Head of caudate nucleus (tissue), 42 donors: ENCODE results near the gene KIAA1549.
"Not testable (repeated sequence)": the region's sequence is repeated elsewhere in the genome, so short reads cannot be mapped to it uniquely, and the experiment has no call there.

Experiments
- DNase-seq, 42 donors: peaks; one replicate each; pipeline versions ENCODE4 v3.0.0 to v3.0.0-alpha.2; 2020 to 2021; ENCODE audit warnings: mixed read lengths in 7 of 42
- intact Hi-C: fragments of 100-400 bp; cut with DNase I; formaldehyde crosslinking; loops from one replicate; pipeline ENCODE4 v1.15.0; 2022

The KIAA1549 gene

DNA sequence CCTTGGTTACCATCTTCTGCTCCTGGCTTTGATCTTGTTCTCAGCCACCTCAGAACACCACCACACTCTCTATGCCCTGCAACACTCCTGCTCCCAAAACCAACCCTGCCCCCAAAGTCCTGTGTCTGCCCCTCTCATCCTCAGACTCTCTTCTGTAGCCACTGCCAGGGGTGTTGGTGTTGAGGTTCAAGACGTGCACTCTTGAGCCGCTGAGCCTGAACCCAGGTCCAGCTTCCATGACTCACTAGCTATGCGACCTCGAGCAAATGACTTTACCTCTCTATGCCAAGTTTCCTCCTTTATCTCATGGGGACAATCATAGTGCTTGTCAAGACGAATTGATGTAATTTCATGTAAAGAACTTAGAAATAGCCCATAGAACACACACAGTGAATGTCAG lies 182.4 kb downstream of the KIAA1549 start:
- intact Hi-C loops: no loop called here
- no peak for DNase-seq

DNA sequence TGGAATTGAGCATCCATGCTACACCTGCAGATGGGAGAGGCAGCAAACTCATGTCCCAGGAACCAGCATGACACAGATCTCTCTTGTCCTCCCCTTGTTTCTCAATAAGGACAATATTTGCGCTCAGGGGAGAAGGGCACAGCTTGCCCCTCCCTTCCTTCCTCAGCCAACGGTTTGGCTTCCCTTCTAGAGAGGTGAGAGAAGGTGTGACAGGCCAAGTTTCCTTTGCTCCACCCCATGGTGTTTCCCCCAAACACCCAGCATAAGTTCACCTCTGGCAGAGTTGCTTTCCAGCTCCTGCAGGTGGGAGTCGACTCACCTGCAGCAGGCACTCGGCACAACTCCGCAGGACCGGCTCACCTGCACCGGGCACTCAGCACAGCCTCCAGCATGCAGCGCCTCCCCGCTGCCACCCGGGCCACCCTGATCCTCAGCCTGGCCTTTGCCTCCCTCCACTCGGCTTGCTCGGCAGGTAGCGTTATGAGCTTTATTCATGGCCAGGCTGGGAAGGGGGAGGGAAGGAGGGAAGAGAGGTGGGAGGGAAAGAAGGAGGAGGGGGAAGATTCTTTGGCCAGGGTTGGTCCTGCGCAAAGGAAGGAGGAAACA lies 183.4 kb downstream of the KIAA1549 start, which contains the start of the genes ATP6V0A4 and TMEM213:
TSS of gene ATP6V0A4 (minus strand) at position 482 of the 606 bp plus-strand sequence. CDS start 26,949 bp downstream, outside the sequence.
TSS of gene TMEM213 (plus strand) at position 280 of the 606 bp plus-strand sequence. CDS start at position 391, 111 bp downstream.
- no peak for DNase-seq
- intact Hi-C loops: no loop called here

DNA sequence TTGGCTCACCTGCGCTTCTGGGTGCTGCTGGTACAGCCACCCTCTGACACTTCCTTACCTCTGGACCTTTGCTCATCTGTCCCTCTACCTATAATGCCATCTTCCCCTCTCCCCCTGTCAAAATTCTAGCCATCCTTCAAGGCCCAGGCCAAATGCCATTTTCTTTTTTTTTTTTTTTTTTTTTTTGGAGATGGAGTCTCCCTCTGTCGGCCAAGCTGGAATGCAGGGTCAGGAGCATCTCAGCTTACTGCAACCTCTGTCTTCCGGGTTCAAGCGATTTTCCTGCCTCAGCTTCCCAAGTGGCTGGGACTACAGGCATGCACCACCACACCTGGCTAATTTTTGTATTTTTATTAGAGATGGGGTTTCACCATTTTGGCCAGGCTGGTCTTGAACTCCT lies 184.1 kb downstream of the KIAA1549 start:
- intact Hi-C loops, DNase-seq: not testable (repeated sequence)

DNA sequence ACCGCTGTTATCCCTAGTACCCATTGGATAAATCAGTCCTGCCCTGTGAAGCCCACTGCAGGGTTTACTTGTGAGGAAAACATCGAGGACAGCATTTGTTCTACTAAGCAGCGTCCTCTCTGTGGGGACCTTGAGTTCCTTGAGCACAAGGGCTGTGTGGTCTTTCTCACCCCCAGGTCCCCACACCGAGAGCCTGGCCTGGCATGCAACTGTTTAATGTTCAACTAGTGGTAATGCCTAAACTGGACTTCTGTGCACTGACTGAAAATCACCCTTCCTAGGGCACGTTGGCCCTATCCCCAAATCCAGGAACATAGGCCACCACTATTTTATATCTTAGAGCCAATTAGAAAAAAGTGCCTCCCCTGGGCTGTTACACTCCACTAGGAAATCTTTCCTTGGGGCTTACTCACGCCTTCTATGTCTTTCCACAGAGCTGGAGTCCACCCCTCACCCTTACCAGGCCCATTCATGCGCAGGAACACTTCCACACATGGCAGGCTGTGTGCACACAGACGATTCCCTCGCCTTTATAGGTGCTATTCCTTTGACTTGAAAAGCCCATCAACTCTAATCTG lies 185.1 kb downstream of the KIAA1549 start:
- DNase-seq: no peak

DNA sequence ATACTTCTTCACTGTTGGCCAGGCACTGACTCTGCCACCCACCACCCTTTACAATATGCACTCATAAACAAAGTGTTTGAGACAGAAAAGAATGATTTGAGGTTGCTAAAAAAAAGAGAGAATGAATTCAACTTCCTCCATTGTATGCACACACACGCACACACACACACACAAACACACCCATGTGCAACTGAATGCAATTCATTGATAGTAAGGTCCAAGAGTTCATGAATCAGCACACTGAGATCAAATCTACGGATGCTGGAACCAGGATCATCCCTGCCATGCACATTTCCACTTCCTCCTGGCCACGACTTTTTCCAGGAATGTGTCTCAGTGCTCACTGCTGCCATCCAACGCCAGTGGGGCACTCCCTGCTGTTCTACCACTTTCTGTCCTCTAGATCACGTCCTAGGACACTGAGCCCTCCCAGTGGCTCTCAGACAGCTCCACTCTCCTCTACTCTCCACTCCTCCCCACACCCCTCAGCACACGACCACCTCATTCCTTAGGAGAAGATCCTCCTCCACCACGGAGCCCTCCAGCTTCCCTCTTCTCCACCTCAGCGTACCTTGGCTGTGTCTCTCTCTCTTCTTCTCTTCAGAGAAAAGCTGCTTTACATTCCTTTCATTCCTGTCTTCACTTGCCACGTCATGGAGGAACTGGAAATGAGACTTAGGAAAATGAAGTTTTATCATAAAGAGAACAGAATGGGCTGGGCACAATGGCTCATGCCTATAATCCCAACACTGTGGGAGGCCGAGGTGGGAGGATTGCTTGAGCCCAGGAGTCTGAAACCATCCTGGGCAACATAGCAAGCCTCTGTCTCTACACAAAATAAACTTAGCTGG lies 195.4 kb downstream of the KIAA1549 start:
- intact Hi-C loops: no loop called here
- no peak for DNase-seq

More for the DNA sequence above, 185.1 kb downstream of the KIAA1549 start:
- intact Hi-C loops: no loop called here

DNA sequence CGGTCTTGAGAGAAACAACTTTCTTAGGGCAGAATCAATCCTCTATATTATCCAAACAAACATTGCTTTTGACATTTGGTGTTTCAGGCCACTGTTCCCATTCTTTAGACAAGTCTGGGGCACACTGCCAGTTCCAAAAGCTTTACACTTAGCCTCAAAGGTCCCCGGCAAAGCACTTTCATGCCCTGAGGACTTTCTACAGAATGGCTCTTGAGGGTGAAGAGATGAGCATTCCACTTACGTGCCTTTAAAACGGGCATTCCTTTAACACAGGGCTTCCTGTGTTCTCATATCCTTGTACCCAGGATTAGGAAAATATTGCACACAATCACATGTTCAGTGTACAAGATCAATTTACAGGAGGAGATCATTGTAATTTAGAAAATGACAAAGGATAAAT lies 196.5 kb downstream of the KIAA1549 start:
- DNase-seq: no peak
- intact Hi-C loops: no loop called here
